CD4-positive, alpha-beta T cell (primary cell): ENCODE data around the gene FOSB. TPM values are rescaled to one million over a fixed set of nuclear protein-coding genes. Genes with fewer than 3 reads are reported as not detected.

Experiments
- ATAC-seq: fragments of 200-7000 bp; cut with Tn5 transposase; one replicate; pipeline ENCODE4 v1.10.0; 2022; ENCODE audit warnings: mild to moderate bottlenecking; ENCODE audit not compliant: poor library complexity
- CTCF ChIA-PET: fragments of 350-600 bp; sonication (Branson Sonifier 250); formaldehyde crosslinking; loops from one replicate; lab custom pipeline; 2021; ENCODE audit warnings: antibody characterized with exemption, inconsistent platforms; lab: Charles Lee
- POLR2A ChIA-PET: fragments of 350-600 bp; sonication (Branson Sonifier 250); formaldehyde crosslinking; loops from one replicate; lab custom pipeline; 2021; ENCODE audit warnings: antibody characterized with exemption, inconsistent platforms; lab: Charles Lee
- DNase-seq, 14 experiments: peaks; one replicate each; pipeline ENCODE4 v3.0.0-alpha.2; 2013 to 2020; ENCODE audit warnings: mixed read lengths in 2 of 14
- H3K27ac ChIP-seq, 2 donors: one replicate each; pipeline versions ENCODE4 v1.5.1 to v1.7.0; 2013; ENCODE audit warnings: low read length in 2 of 2, low read depth in 1 of 2, mild to moderate bottlenecking in 1 of 2
- H3K27me3 ChIP-seq, 2 experiments: 1 replicate in 1 of 2; 2 replicates in 1 of 2; pipeline versions ENCODE4 v1.6.1 to v1.7.0; 2013; ENCODE audit warnings: low read length in 2 of 2, control low read depth in 1 of 2, mild to moderate bottlenecking in 1 of 2, moderate library complexity in 1 of 2; ENCODE audit not compliant: insufficient read depth in 2 of 2, control insufficient read depth in 1 of 2
- H3K36me3 ChIP-seq: one replicate; pipeline ENCODE4 v1.6.1; 2013; ENCODE audit warnings: low read length, control low read depth; ENCODE audit not compliant: insufficient read depth
- H3K4me1 ChIP-seq: one replicate; pipeline ENCODE4 v1.6.1; 2013; ENCODE audit warnings: low read length, control low read depth; ENCODE audit not compliant: insufficient read depth
- H3K4me3 ChIP-seq: one replicate; pipeline ENCODE4 v1.5.1; 2013; ENCODE audit warnings: mild to moderate bottlenecking, low read length, moderate library complexity
- H3K9me3 ChIP-seq, 2 experiments: 1 replicate in 1 of 2; 2 replicates in 1 of 2; pipeline versions ENCODE4 v1.6.1 to v1.7.0; 2013; ENCODE audit warnings: low read length in 2 of 2, mild to moderate bottlenecking in 2 of 2, control low read depth in 1 of 2, moderate library complexity in 1 of 2; ENCODE audit not compliant: control insufficient read depth in 1 of 2, insufficient read depth in 1 of 2
- H3K27ac Mint-ChIP-seq: one replicate; pipeline ENCODE4 v1.8.0; 2020; ENCODE audit warnings: mixed read lengths
- H3K27me3 Mint-ChIP-seq: one replicate; pipeline ENCODE4 v1.8.0; 2021; ENCODE audit warnings: mixed read lengths
- H3K36me3 Mint-ChIP-seq: one replicate; pipeline ENCODE4 v1.8.0; 2021; ENCODE audit warnings: low read depth, mixed read lengths
- H3K4me1 Mint-ChIP-seq: one replicate; pipeline ENCODE4 v1.8.0; 2021; ENCODE audit warnings: low read depth, mixed read lengths
- H3K4me3 Mint-ChIP-seq: one replicate; pipeline ENCODE4 v1.8.0; 2020; ENCODE audit warnings: mild to moderate bottlenecking, mixed read lengths
- H3K9me3 Mint-ChIP-seq: one replicate; pipeline ENCODE4 v1.8.0; 2020; ENCODE audit warnings: mixed read lengths
- intact Hi-C, 2 experiments: fragments of 100-400 bp; cut with DNase I in 1 of 2; cut with micrococcal nuclease in 1 of 2; formaldehyde crosslinking; loops; one replicate each; pipeline versions ENCODE4 v1.15.1 to v1.9.0; 2023 to 2025; cut with DNase I, micrococcal nuclease
- total RNA-seq, 174 experiments: library from RNA in 2 of 174; stranded (reverse) in 2 of 174; gene quantifications; one replicate each; pipeline ENCODE4 v1.2.3 and lab custom pipeline; 2021 to 2026
- TF ChIP-seq, protein P1 (sequence below): fragments of 200-600 bp; IDR thresholded peaks from one replicate; pipeline ENCODE4 v1.8.0; 2022; ENCODE audit warnings: antibody characterized with exemption, mild to moderate bottlenecking

Gene FOSB
- total RNA-seq, 2 experiments from 2014 or later = 422 to 424 TPM

DNA sequence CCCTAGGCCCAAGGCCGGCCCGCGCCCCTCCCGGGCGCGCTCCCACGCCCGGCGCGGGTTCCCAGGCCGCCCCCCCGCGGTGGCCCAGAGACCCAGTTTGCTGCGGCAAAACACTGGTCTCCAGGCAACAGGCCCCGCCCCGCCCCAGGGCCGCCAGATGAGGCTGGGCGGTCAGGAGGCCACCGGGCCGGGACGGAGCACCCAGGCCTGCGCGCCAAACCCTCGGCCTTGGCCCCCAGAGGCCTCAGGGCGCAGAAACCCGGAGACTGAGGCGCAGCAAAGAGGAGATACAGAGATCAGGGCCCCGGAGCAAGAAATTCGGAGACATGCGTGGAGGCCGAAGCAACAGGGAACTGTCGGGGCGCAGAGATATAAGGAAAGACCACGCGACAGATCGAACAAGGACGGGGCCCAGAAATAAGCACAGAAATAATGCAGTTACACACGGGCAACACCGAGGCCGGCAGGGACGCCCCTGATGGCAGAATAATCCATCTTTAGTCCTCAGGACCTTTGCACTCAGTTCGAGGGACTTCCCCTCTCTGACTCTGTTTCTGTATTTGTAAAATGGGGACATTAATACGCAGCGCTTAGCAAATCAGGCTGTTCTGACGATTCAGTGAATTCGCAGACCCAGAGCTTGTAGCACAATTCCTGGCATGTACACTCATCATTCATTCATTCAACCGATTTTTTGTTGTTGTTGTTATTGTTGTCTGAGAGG lies 23.3 kb upstream of the FOSB start:
- H3K4me3 ChIP-seq = peak overlapping the region; percentile 72
- Mint-ChIP-seq H3K9me3 (no peaks in the 10 kb centered on the region), H3K36me3 (no peaks in the 10 kb centered on the region), H3K27ac (peak overlapping the region; percentile 62), H3K4me3 (peak overlapping the region; percentile 35), H3K27me3 (no peaks in the 10 kb centered on the region), H3K4me1 (peaks cover 65% of the 10 kb centered on the region)
- peaks cover 69% of the 10 kb centered on the region for H3K4me1 ChIP-seq
- ATAC-seq (peak; percentile 28), DNase-seq (peak; percentile 53 to 93 (median 75))
- H3K27me3 ChIP-seq = no peaks in the 10 kb centered on the region
- no peaks in the 10 kb centered on the region for H3K9me3 ChIP-seq
- H3K27ac ChIP-seq = peak overlapping the region in 1 of 2 donors; percentile 39
- TF ChIP-seq, protein P1, sequence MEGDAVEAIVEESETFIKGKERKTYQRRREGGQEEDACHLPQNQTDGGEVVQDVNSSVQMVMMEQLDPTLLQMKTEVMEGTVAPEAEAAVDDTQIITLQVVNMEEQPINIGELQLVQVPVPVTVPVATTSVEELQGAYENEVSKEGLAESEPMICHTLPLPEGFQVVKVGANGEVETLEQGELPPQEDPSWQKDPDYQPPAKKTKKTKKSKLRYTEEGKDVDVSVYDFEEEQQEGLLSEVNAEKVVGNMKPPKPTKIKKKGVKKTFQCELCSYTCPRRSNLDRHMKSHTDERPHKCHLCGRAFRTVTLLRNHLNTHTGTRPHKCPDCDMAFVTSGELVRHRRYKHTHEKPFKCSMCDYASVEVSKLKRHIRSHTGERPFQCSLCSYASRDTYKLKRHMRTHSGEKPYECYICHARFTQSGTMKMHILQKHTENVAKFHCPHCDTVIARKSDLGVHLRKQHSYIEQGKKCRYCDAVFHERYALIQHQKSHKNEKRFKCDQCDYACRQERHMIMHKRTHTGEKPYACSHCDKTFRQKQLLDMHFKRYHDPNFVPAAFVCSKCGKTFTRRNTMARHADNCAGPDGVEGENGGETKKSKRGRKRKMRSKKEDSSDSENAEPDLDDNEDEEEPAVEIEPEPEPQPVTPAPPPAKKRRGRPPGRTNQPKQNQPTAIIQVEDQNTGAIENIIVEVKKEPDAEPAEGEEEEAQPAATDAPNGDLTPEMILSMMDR = no peak
- intact Hi-C loops = loop anchor here in 1 of 2 experiments (5.0 kb wide), 1 partner anchor 198 kb away; no protein-coding TSS in a partner anchor
- ChIA-PET CTCF (interaction anchor here (1.0 to 6.4 kb wide), 3 partner anchors 24 to 41 kb away, joined by 3 to 40 read pairs (median 6); no protein-coding TSS in a partner anchor), POLR2A (interaction anchor here (0.9 kb wide), 1 partner anchor 24 kb away, joined by 3 read pairs; no protein-coding TSS in a partner anchor)
- peaks cover 3% of the 10 kb centered on the region for H3K36me3 ChIP-seq

DNA sequence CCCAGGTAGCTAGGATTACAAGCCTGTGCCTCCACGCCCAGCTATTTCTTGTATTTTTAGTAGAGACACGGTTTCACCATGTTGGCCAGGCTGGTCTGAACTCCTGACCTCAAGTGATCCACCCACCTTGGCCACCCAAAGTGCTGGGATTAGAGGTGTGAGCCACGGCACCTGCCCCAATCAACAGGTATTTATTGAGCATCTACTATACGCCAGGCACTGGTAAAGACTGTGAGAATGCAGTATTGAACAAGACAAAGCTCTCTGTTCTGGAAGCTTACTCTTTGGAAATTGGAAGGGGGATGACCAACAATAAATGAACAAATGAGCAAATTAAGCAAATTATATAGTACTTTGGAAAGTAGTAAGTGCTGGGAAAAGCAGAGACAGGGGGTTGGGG lies 22.7 kb upstream of the FOSB start:
- no peaks in the 10 kb centered on the region for H3K27me3 ChIP-seq
- TF ChIP-seq, protein P1 = no peak
- peak overlapping the region; percentile 62 for H3K27ac Mint-ChIP-seq
- CTCF ChIA-PET = interaction anchor here (0.6 to 6.4 kb wide), 5 partner anchors 19 to 40 kb away, joined by 3 to 40 read pairs (median 5); no protein-coding TSS in a partner anchor
- POLR2A ChIA-PET = interaction anchor here (0.9 to 1.3 kb wide), 2 partner anchors 24 to 34 kb away, joined by 3 to 4 read pairs; no protein-coding TSS in a partner anchor
- DNase-seq (no peak), ATAC-seq (no peak)
- peaks cover 3% of the 10 kb centered on the region for H3K36me3 ChIP-seq
- H3K4me3 Mint-ChIP-seq = peak overlapping the region; percentile 35
- H3K4me1 ChIP-seq = peaks cover 73% of the 10 kb centered on the region
- H3K36me3 Mint-ChIP-seq = peaks cover 3% of the 10 kb centered on the region
- H3K9me3 ChIP-seq = no peaks in the 10 kb centered on the region
- H3K27me3 Mint-ChIP-seq = no peaks in the 10 kb centered on the region
- intact Hi-C loops = no loop called here
- peaks cover 67% of the 10 kb centered on the region for H3K4me1 Mint-ChIP-seq
- H3K9me3 Mint-ChIP-seq = no peaks in the 10 kb centered on the region
- peak overlapping the region in 1 of 2 donors; percentile 39 for H3K27ac ChIP-seq
- H3K4me3 ChIP-seq = no peak overlapping the region

DNA sequence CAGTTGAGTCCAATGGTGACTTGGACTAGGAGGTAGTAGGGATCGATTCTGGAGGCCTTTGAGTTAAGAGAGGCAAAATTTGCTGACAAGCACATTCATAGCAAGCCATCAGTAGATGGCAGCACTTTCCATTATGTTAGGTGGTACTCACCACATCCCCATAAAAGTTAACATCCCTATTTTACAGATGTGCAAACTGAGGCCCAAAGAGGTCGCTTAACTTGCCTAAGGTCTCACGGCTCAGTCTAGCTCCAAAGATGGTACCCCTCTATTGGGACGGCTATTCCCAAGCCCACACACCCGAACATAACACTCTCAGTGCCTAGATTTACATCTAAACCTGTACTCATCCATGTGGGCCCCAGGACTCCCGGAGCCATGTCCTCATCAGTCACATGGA lies 21.5 kb upstream of the FOSB start:
- Histone ChIP-seq H3K27me3 (no peaks in the 10 kb centered on the region), H3K27ac (peak overlapping the region in 1 of 2 donors; percentile 9), H3K4me1 (peaks cover 72% of the 10 kb centered on the region), H3K4me3 (no peak overlapping the region), H3K9me3 (no peaks in the 10 kb centered on the region), H3K36me3 (peaks cover 3% of the 10 kb centered on the region)
- DNase-seq (peak in 4 of 14 experiments; percentile 34 to 74 (median 67)), ATAC-seq (no peak)
- CTCF ChIA-PET = interaction anchor here (1.2 to 6.4 kb wide), 4 partner anchors 18 to 34 kb away, joined by 3 to 40 read pairs (median 6); no protein-coding TSS in a partner anchor
- Mint-ChIP-seq H3K4me3 (peak overlapping the region; percentile 78), H3K9me3 (no peaks in the 10 kb centered on the region), H3K27ac (peak overlapping the region; percentile 31), H3K27me3 (no peaks in the 10 kb centered on the region), H3K4me1 (peaks cover 64% of the 10 kb centered on the region), H3K36me3 (peaks cover 12% of the 10 kb centered on the region)
- POLR2A ChIA-PET = interaction anchor here (1.3 to 2.1 kb wide), 2 partner anchors 22 to 33 kb away, joined by 4 to 6 read pairs; partner anchors contain the start of gene FOSB
- TF ChIP-seq, protein P1 = peak; percentile 30
- intact Hi-C loops = no loop called here
